GM04503 (cell line): ENCODE measurements around the gene PMP22.
"Not testable (repeated sequence)": the region's sequence is repeated elsewhere in the genome, so short reads cannot be mapped to it uniquely, and the experiment has no call there.

Experiments
- DNase-seq: peaks from one replicate; pipeline ENCODE4 v3.0.0-alpha.2; 2012; ENCODE audit warnings: low read depth

The PMP22 gene

GRCh38 chr17:15200574-15200973, 64.6 kb downstream of the PMP22 start:
- DNase-seq, result not testable (repeated sequence)

- no peak for DNase-seq
These were observed 67.9 kb downstream of the PMP22 start for GRCh38 chr17:15197229-15197628.

GRCh38 chr17:15194859-15195277, 70.3 kb downstream of the PMP22 start:
- DNase-seq, result peak; percentile 13

GRCh38 chr17:15185625-15185991, 79.5 kb downstream of the PMP22 start:
- peak; percentile 61 for DNase-seq

- no peak for DNase-seq
These were observed 80.1 kb downstream of the PMP22 start for GRCh38 chr17:15184872-15185624.

- no peak for DNase-seq
These were observed 83.3 kb downstream of the PMP22 start for GRCh38 chr17:15181816-15182215.

GRCh38 chr17:15181333-15181732, 83.8 kb downstream of the PMP22 start:
- no peak for DNase-seq

GRCh38 chr17:15180121-15180561, 85.0 kb downstream of the PMP22 start:
- no peak for DNase-seq
